Frontal cortex (tissue), 4 donors: Measurements from ENCODE around the gene KRT82. TPM values are rescaled to one million over a fixed set of nuclear protein-coding genes. Genes with fewer than 3 reads are reported as not detected.

ENCODE experiments used
- DNase-seq, 2 donors: peaks; one replicate each; pipeline ENCODE4 v3.0.0; 2012; ENCODE audit warnings: low spot score in 2 of 2
- FAIRE-seq: peaks from 2 replicates; lab custom pipeline; 2012; peaks lifted over from hg19 to GRCh38; lab: Jason Lieb, UNC
- total RNA-seq: library from RNA; depleted of rRNA; stranded (reverse); fragments of >200 nt; gene quantifications from one replicate; pipeline ENCODE4 v1.2.3, GENCODE V29; 2014
- donor health status: control.
- donor health status: control.
- donor health status: control.

KRT82 gene
- total RNA-seq, 1 donor from 2014 or later: not detected

DNA sequence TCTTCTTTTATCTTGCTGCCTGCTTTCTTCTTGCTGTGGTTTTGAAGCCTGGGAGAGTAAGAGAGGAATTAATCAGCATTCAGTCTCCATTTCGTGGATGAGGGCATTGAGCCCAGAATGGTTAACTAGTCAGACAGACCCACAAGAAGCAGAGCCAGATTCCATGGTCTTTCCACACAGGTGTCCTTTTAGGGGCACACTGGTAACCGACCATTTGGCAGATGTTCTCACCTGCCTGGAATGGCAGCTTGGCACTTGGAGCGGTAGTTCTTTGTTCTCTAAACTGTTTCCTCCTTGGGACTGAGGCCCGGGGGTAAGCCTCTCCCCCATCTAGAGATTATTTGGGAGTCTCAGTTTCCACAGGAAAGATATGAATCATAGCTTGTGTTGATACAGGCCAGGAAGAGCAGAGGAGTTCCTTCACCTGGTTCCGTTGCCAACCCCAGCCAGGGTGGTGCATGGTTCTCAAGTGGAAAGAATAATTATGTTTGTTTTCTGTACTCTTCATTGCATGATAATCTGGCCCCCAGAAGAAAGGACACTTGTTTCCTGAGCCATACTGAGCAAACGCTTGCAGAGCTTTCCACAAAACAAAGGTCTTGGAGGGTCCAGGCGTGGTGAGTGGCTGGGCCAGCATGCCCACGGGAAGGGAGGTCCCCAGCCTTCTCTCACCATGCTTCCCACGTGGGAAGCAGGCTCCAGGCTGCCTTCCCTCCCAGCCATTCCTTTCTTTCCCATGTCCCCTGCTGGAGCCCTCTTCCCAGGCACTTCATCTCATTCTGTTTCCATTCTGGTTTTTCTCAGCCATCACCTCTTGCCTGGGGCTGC lies 30.1 kb upstream of the KRT82 start:
- FAIRE-seq (no peak), DNase-seq (no peak)

DNA sequence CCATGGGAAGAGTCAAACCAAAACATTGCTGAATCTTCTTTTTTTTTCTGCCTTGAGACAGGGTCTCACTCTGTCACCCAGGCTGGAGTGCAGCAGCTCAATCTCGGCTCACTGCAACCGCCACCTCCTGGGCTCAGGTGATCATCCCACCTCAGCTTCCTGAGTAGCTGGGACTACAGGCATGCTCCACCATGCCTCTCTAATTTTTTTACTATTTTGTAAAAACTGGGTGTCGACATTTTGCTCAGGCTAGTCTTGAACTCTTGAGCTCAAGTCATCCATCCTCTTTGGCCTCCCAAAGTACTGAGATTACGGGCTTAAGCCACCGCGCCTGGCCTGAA lies 29.5 kb upstream of the KRT82 start:
- FAIRE-seq (no peak), DNase-seq (no peak)

DNA sequence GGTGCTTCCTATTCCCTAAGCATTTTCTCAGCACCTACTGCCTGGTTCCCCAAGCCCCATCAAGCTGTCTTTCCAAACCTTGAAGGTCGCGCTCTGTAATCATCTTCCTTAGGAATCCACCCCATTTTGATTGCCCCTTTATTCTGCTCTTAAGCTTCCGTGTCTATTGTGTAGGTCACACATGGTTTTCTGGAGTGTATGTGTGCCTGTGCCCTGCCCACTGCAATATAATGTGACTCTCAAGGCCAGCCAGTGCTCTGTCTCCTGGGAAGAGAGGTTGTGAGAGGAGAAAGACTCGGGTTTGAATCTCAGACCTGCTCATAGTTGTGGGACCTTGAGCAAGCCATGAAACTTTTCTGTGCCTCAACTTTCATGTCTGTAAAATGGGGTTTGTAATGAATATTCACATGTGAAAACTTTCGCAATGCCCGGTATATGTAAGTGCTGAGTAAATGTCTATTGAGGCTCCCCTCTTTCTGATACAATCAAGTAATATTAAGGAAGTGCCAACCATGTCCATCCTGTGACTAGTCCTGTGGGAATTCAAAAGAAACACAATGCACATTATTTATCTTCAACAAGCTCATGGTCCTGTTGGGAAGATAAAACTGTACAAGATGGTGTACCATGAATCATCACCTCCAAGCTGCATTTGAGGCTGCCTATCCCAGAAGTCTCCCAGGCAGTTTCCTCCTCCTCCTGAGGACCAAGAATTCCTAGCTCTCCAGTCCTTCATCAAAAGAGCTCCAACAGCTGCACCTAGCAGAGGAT lies 28.8 kb upstream of the KRT82 start:
- DNase-seq (no peak), FAIRE-seq (no peak)

DNA sequence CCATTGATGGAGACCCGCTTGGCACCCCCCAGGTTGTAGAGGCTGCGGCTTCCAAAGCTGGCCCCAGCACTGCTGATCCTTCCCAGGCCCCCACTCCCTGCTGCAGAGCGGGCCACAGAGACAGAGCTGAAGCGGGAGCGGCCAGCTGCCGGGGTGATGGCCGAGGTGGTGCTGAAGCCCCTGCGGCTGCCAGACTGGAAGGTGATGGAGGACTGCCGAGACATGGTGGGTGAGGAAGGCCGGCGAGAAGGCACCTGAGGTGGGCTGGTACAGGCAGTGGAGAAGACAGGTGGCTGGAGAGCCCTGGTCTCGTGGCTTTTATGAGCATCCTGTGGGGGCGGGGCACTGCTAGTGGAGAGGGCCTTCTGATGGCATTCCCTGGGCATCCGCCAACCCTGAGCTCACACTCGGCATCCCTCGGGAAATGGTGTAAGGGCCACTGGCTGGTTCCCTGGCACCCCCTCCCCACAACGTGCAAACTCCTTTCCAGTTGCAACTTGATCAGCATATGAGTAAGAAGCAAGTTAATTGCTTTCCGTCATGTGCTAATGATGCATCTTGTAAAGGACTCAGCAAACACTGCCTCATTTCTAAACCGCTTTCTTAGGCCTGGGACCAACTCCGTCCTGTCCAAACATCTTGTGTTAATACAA lies 28.1 kb upstream of the KRT82 start, which contains the start of gene KRT75:
KRT75 (minus strand) TSS at position 291 of the 653 bp plus-strand sequence; CDS start at position 224, 67 bp downstream.
- DNase-seq (no peak), FAIRE-seq (no peak)

DNA sequence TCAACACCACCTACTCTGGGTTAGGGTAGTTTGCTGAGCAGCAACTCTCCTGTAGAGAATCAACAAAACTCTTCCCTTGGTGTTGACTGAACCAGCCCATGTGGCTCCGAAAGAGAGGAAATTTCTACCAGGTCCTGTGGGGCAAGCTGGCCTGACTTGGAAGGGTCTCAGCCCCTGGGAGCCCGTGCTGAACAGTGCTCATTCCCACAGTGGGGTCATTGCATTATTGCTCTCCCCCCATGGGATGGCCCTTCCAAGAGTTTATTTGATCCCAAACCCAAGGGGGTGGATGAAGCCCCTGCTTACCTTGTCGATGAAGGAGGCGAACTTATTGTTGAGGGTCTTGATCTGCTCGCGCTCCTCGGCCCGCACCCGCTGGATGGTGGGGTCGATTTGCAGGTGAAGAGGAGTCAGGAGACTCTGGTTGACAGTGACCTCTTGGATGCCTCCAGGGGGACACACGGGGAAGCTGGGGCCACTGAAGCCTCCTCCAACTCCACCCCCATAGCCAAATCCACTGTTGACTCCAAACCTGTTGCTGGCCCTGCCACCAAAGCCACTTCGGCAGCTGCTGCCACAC lies 27.5 kb upstream of the KRT82 start:
- DNase-seq: no peak
- no peak for FAIRE-seq

DNA sequence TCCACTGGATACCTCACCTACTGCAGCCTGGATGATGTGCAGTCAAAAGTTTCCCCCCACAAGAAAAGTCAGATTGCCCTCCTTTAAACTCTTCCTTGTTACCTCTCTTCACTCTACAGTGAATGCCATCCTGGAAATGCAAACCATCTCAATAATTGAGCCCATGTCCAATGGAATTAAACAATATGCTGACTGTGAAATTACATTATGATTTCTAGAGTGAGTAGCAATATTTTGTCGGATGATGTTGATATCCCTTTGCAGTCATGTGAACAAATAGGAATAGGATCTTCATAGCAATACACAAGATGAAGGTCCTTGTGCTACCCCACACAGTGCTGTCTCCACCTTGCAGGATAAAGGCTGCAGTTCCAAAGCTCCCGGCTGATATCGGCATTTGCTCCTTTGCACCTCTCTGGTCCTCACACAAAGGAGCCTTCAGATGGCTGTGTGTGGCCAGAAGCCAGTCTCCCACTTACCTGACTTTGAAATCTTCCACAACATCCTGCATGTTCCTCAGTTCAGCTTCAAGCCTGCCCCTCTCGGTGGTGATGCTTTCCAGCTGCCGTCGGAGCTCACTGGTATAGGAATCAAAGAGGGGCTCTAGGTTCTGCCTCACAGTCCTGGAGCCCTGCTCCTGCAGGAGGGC lies 26.5 kb upstream of the KRT82 start:
- no peak for DNase-seq
- no peak for FAIRE-seq

DNA sequence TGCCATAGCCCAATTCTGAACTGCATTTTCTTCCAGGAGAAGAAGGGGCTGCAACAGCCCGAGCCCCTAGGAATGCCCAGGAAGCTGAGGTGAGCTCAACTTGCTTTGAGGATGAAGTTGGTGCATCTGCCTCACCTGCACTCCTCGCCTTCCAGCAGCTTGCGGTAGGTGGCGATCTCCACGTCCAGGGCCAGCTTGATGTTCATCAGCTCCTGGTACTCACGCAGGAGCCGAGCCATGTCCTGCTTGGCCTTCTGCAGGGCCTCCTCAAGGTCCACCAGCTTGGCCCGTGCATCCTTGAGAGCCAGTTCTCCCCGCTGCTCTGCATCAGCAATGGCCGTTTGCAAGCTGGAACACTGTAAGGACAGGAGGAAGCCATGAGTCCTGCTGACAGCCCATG lies 22.0 kb upstream of the KRT82 start:
- no peak for FAIRE-seq
- DNase-seq: no peak

DNA sequence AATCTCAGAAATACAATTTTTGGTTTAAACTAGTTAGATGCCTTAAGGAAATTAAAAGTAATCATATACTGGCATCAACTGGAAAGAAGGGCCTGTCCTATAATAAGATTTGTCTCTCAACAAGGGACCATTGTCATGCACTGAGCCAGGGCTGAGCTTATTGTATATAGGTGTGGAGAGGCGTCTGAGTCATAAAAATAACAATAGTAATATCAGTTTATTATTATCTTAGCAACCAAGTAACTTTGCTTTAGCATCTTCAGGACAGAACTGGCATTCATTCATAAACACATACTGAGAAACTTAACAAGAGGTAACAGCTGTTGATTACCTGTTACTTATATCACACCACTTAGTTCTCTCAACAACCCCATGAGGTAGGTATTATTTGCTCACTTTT lies 20.9 kb upstream of the KRT82 start:
- no peak for DNase-seq
- FAIRE-seq: no peak

DNA sequence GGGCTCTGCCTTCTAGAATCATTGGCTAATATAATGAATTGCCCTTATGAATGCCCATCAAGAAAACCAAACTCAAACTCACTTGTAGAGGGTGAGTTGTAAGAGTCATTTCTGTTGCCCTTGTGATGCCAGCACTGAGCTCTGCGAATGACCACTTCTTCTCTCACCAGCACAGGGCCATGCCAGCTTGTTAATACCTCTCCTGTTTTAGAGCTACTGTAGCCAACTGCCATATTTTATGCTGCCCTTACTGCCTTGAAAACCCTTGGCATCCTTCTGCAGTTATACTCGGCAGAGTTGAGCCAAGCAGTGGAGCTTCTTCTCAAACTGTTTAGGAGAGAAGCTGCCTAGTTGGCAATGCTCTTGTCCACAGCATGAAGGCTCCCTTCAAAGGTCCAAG lies 19.9 kb upstream of the KRT82 start:
- FAIRE-seq (no peak), DNase-seq (no peak)

DNA sequence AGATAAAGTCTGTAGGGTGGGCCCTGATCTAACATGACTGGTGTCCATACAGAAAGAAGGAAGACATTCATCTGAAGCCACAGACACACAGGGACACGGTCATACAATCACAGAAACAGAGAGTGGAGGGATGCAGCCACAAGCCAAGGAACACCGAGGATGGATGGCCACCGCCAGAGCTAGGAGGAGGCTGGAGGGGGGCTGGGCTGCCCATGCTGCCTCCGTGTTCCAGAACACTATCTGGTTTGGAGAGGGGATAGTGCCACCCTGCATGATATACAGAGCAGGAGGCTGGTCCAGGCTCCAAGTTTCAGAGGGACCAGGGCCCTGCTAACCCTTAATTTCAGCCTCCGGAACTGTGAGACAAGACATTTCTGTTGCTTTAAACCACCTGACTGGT lies 19.3 kb upstream of the KRT82 start:
- DNase-seq (no peak), FAIRE-seq (no peak)

DNA sequence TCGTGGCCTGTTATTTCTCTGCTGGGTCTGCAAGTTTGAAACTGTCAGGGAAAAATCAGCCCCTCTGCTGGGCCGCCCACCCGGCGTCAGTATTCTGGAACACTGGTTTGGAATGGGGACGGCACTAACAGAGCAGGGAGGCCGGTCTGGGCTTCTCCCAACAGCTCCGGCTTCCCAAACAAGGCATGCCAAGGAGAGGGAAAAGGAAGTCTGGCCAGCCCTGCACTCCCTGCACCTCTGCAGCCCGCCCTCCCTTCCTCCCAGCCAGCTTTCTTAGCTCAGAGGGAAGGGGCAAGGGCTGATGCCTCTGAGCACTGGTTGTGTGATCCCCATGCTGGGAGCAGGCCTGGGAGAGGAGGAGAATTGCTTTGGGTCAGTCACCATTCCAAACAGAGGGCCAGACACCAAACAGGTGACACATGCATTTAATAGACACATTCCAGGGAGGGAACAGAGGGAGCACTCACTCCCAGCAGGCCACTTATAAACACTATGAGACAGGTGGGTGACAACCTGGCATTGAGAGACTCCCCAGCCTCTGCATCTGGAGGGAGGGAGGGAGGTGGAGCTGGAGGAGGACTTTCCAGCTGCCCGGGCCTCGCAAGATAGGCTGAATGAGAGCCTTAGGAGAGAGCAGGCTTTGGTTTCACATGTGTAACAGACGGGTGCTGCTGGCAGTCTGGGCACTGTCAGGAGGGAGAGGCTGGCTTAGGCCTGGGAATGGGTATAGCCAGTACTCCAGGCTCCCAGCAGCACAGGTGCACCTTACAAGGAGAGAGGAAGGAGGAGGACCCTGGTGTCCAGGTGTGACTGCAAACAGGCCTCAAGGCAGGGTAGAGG lies 17.7 kb upstream of the KRT82 start:
- no peak for FAIRE-seq
- DNase-seq: no peak

DNA sequence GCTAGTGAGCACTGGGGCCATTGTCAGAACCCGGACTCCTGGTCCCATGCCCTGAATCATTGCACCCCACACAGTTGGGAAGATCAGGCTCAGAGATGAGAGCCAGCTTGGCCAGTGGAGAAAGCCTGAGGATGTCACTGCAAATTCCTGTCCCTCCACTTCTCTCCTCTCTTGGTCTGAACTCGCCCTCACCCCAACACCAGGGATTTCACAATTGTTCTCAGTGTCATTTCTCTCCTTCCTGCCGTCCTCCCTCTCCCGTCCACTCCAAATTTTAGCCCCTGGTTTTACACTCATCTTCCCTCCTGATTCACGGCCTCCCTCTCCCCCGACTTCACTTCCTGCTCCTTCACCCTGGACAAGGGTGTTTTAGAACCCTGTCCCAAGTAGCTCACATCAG lies 16.9 kb upstream of the KRT82 start:
- no peak for DNase-seq
- FAIRE-seq: no peak

DNA sequence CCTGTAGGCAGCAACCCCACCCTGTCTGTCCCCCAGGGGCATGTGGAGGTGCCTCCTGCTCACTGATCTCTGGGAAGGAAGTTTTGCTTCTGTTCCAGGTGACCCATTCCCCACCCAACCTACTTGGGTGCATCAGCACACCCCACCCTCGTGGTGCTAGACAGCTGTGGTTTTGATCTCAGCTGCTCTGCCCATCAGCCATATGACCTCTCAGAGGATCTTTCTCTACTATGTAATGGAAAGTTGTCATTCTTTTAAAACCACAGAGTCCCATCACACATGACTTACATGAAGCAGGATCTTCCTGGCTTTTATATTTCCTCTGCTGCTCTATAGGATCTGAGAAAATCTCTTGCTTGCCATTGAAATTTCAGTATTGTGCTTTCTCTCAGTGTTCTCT lies 13.5 kb upstream of the KRT82 start:
- no peak for FAIRE-seq
- DNase-seq: no peak

DNA sequence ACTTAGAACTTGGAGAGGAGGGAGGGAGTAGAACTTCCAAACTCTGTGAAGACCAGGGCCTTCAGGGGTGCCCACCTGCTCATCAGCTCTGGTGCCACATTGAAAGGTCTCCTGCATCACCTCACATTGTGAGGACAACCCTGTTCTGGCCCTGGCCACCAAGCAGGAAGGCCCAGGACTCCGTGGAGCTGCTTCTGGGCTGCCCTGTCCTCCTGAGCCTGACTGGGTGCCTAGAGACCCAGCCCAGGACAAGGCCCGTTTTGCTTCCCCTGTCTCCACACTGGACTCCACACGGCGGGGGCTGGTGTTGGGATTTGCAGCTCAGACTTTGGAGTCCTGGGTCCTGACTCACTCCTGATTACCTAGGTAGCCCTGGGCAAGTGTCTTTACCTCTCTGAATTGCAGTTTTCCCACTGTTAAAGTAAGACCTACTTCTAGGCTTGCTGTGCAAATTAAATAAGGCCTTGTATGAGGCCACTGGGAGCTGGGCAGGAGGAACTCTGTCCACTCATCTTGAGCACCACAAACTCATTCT lies 12.5 kb upstream of the KRT82 start:
- no peak for DNase-seq
- no peak for FAIRE-seq

DNA sequence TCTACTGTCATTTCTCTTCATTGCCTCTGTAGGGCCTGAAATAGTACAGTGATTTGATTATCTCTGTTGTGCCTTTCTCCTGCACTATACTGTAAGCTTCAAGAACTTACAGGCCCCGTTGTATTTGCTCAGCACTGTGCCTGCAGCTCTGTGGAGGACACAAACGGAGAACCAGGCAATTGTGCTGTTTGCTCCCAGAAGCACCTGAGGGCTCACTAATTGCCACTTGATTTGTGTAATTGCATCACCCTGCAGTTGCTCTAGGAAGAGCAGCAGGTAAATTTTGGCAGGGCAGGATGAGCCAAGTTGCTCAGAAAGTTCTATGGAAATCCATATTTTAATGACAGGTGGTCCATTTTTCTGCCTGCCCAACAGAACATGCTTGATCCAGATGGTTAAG lies 11.6 kb upstream of the KRT82 start:
- no peak for FAIRE-seq
- DNase-seq: no peak

DNA sequence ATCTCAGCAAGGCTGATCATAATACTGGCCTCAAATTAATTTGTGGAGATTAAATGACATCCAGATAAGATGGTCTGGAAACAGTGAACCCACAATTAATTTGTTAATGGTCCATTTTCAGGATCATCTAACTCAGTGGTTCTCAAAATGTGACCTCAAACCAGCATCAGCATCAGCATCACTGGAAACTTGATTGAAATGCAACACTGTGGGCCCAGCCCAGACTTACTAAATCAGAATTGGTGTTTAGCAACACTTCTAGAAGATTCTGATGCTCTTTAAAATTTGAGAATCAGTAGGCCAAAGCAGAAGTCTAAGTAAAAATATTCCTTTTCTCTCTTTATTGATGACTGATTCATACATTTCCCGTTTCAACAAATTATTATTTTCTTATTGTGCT lies 10.7 kb upstream of the KRT82 start:
- DNase-seq (no peak), FAIRE-seq (no peak)

DNA sequence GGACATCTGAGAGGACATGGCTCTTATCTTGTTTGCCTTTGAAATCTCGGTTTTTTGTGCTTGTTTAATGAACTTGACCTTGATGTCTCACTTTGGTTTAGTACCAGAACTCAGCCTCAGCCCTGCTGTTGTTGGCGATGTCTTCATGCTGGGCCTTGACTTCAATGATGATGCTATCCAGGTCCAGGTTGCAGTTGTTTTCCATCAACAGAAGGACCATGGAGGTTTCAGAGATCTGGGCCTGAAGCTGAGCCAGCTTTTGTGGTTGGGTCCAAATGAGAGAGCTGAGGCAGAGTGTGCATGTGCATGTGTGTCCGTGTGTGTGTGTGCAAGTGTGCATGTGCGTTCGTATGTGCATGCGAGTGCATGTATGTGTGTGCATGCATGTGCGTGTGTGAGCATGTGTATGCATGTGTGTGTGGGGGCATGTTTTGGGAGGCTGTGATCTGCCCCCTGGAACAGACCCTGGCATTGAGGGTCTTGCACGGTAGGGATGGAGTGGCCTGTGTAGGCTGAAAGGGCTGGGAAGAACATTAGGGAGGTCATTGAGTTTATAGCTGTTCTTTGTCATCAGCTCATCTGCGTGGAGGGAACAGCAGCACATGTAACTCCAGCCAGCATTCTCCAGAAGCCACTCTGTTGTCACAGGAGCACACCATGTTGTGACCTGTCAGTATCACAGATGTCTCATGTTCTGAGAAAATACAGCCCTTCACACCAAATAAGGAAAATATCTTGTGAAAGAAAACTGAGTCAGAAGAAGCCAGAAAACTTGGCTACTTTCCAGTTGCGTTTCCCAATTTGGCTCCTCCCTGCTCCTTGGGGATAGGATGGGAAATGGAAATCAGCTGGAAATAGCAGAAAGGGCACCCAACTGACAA lies 10.0 kb upstream of the KRT82 start:
- peak in 1 of 2 donors; percentile 34 for DNase-seq
- no peak for FAIRE-seq

DNA sequence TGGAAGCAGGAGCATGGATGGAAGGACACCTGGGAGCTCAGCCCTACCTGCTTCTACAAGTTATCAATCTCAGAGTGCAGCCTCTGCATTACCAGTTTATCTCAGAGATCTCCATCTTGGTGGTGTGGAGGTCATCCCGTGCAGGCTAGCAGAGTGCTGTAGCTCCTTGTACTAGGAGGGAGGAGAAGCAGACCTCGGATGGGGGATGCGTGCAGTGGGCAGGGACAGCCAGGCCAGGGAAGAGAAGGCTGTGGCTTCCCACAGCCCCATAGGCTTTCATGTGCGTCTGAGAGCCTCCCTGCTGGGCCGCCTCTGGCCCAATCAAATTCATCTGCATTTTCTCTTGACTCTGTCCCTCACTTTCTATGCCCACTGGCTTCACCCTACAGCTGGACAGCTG lies 8.8 kb upstream of the KRT82 start:
- DNase-seq: no peak
- FAIRE-seq: no peak
